Measurements from ENCODE around the gene BOD1L1. TPM values are rescaled to one million over a fixed set of nuclear protein-coding genes. Genes with fewer than 3 reads are reported as not detected.
"Not testable (repeated sequence)": the region's sequence is repeated elsewhere in the genome, so short reads cannot be mapped to it uniquely, and the experiment has no call there.

The BOD1L1 gene
- total and polyA plus RNA-seq, 8 donors: 6.5 to 18.4 (median 10.7) TPM

DNA sequence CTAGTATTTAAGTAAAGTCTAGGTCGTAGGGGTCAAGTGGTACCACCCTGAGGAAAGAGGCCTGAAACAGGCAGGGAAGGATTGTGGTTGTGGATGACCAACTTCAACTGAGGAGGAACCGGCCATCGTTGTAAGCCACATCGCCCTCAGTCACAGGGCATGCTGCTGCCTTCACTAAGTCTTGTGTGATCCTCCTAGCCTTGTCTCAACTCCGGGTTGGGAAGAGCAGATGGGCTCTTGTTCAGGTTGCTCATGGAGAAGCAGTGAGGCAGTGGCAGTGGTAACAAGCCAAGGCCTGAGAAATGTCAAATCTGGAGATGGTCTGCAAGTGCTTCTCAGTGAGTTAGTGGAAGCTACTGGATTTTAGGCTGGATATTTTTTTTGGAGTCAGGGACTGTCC, 60.4 kb downstream of the BOD1L1 start:
- Histone ChIP-seq H3K36me3 (peaks cover 3 to 40% (median 17%) of the 10 kb centered on the region in 3 donors), H3K9me3 (no peaks in the 10 kb centered on the region), H3K27me3 (no peaks in the 10 kb centered on the region), H3K27ac (no peak overlapping the region), H3K4me1 (no peaks in the 10 kb centered on the region), H3K4me3 (no peak overlapping the region)
- DNase-seq: no peak
- ATAC-seq: no peak
- TF ChIP-seq, protein P1, sequence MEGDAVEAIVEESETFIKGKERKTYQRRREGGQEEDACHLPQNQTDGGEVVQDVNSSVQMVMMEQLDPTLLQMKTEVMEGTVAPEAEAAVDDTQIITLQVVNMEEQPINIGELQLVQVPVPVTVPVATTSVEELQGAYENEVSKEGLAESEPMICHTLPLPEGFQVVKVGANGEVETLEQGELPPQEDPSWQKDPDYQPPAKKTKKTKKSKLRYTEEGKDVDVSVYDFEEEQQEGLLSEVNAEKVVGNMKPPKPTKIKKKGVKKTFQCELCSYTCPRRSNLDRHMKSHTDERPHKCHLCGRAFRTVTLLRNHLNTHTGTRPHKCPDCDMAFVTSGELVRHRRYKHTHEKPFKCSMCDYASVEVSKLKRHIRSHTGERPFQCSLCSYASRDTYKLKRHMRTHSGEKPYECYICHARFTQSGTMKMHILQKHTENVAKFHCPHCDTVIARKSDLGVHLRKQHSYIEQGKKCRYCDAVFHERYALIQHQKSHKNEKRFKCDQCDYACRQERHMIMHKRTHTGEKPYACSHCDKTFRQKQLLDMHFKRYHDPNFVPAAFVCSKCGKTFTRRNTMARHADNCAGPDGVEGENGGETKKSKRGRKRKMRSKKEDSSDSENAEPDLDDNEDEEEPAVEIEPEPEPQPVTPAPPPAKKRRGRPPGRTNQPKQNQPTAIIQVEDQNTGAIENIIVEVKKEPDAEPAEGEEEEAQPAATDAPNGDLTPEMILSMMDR (IDR thresholded peaks at IDR 0.05): no peak
- 96 to 98% methylated on average over 5 of the region's 5 CpGs for whole genome bisulfite sequencing, 2 donors
- intact Hi-C loops (cut with DNase I): no loop called here
- no peak for FAIRE-seq

DNA sequence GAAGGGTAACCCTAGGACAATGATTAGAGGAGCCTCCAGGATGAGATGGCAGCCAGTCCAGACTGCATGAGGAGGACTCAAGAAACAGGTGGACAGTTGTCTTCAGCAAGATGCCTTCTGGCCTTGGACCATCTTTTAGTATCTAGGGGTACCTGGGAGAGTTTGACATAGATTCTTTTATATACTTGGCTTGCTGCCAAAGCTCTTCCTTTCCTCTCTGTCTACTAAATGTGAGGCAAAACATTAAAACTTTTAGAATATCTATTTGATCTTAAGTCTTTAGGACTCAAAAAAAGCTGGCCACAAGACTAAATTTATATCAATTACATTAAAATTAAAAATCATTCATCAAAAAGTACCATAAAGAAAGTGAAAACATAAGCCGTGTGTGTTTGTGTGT, 64.6 kb downstream of the BOD1L1 start:
- H3K4me3 ChIP-seq: no peak overlapping the region
- intact Hi-C loops (cut with DNase I): no loop called here
- WGBS, 2 donors: 88% methylated on average over 1 of the region's 1 CpG
- no peaks in the 10 kb centered on the region for H3K4me1 ChIP-seq
- no peaks in the 10 kb centered on the region for H3K9me3 ChIP-seq
- DNase-seq (no peak), ATAC-seq (no peak), FAIRE-seq (no peak)
- no peaks in the 10 kb centered on the region for H3K27me3 ChIP-seq
- H3K36me3 ChIP-seq: peaks cover 0 to 2% (median under 1%) of the 10 kb centered on the region in 3 donors
- H3K27ac ChIP-seq: no peak overlapping the region
- TF ChIP-seq, protein P1 (IDR thresholded peaks at IDR 0.05): no peak

DNA sequence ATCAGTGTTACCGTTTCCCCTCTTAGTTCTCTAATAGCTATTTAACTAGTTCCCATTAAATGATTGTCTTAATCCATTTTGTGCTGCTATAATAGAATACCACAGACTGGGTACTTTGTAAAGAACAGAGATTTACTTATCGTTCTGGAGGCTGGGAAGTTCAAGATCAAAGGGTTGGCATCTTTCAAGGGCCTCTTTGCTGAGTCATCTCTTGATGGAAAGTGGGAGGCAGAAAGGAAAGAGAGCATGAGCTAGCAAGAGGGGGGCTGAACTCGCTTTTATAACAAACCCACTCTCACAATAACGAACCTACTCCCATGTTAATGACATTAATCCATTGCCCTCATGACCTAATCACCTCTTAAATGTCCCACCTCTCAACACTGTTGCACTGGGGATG, 65.9 kb downstream of the BOD1L1 start:
- Histone ChIP-seq H3K27me3 (no peaks in the 10 kb centered on the region), H3K9me3 (no peaks in the 10 kb centered on the region), H3K27ac (no peak overlapping the region), H3K4me3 (no peak overlapping the region), H3K4me1 (no peaks in the 10 kb centered on the region), H3K36me3 (no peaks in the 10 kb centered on the region)
- DNase-seq: no peak
- ATAC-seq: no peak
- WGBS, 2 donors: 44 to 55% methylated on average over 4 of the region's 4 CpGs
- intact Hi-C loops (cut with DNase I): no loop called here
- TF ChIP-seq, protein P1 (IDR thresholded peaks at IDR 0.05): no peak
- no peak for FAIRE-seq

DNA sequence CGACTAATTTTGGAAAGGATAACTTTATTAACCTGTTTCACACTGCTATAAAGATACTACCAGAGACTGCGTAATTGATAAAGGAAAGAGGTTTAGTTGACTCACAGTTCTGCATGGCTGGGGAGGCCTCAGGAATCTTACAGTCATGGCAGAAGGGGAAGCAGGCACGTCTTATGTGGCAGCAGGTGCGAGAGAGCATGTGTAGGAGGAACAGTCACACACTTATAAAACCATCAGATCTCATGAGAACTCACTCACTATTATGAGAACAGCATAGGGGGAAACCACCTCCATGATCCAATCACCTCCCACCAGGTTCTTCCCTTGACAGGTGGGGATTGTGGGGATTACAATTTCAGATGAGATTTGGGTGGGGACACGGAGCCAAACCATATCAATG, 67.4 kb downstream of the BOD1L1 start:
- intact Hi-C loops (cut with DNase I); H3K27me3 ChIP-seq; DNase-seq; H3K27ac ChIP-seq; FAIRE-seq; H3K4me1 ChIP-seq; H3K9me3 ChIP-seq; H3K4me3 ChIP-seq; ATAC-seq; H3K36me3 ChIP-seq: not testable (repeated sequence)
- WGBS, 2 donors: 42 to 52% methylated on average over 5 of the region's 5 CpGs

DNA sequence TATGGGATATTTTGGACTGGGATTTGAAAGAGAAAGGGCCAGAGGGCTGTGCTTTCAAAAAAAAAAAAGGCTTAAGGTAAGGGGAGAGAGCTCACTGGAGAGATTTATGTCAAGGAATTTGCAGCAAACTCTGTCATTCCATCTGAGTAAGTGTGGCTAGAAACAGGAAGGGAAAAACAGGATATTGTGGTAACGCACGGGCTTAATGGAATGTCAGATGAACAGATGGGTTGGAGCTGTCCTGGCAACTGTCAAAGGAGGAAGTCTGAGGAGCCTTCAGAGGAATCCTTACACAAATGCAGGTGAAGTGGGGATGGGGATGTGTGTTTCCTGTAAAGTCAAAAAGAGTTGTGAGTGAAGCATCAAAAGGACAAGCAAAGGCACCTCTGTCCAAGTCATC, 68.1 kb downstream of the BOD1L1 start:
- Histone ChIP-seq H3K27ac (no peak overlapping the region), H3K36me3 (no peaks in the 10 kb centered on the region), H3K4me1 (no peaks in the 10 kb centered on the region), H3K27me3 (no peaks in the 10 kb centered on the region), H3K4me3 (no peak overlapping the region), H3K9me3 (no peaks in the 10 kb centered on the region)
- intact Hi-C loops (cut with DNase I): no loop called here
- no peak for FAIRE-seq
- no peak for ATAC-seq
- 53 to 57% methylated on average over 2 of the region's 2 CpGs for WGBS, 2 donors
- no peak for DNase-seq
- TF ChIP-seq, protein P1 (IDR thresholded peaks at IDR 0.05): no peak

DNA sequence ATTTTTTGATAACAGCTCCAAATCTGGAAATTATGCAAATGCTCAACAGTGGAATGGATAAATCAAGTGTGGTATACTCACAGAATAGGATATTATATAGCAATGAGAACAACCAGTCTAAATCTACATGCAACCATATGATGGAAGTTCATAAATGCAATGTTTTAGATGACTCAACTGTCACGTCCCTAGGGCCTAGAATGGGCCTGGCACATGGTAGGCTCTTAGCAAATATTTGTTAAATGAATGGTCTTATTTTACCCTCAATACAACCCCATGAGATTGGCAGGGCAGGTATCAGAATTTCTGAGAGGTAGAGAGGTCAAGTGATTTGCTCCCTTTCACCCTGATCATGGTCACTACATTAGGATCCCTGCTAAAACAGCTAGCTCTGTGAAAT, 68.6 kb downstream of the BOD1L1 start:
- Histone ChIP-seq H3K4me1 (no peaks in the 10 kb centered on the region), H3K9me3 (no peaks in the 10 kb centered on the region), H3K36me3 (no peaks in the 10 kb centered on the region), H3K4me3 (no peak overlapping the region), H3K27me3 (no peaks in the 10 kb centered on the region), H3K27ac (no peak overlapping the region)
- intact Hi-C loops (cut with DNase I): no loop called here
- WGBS, 2 donors: 50 to 75% methylated on average over 1 of the region's 1 CpG
- ATAC-seq: no peak
- DNase-seq: no peak
- TF ChIP-seq, protein P1 (IDR thresholded peaks at IDR 0.05): no peak
- FAIRE-seq: no peak

Data from pancreas (tissue), 10 donors.